ENCODE measurements around the gene GLYATL3.
A peak's percentile ranks its signal among the peaks of the same experiment; 100 is the strongest.

GLYATL3 gene

GRCh38 chr6:49528571-49528970 lies 28.8 kb downstream of the GLYATL3 start:
- H3K4me3 ChIP-seq (ENCODE audit: low read depth, low read length): no peak overlapping the region
- TF ChIP-seq CTCF (IDR thresholded peaks at IDR 0.05; ENCODE audit: insufficient read depth, low read length, missing control alignments): no peak
- CTCF ChIA-PET: interaction anchor here (1.0 kb wide), 1 partner anchor 9 kb away, joined by 3 read pairs; no protein-coding TSS in a partner anchor
- POLR2A ChIA-PET: no interaction called here
- DNase-seq (ENCODE audit: low read depth, low spot score): no peak

- ChIA-PET CTCF (interaction anchor here (1.6 to 3.6 kb wide), 5 partner anchors 12 to 320 kb away, joined by 4 to 70 read pairs (median 29); no protein-coding TSS in a partner anchor), POLR2A (no interaction called here)
- no peak overlapping the region for H3K4me3 ChIP-seq (ENCODE audit: low read depth, low read length)
- TF ChIP-seq CTCF (IDR thresholded peaks at IDR 0.05; ENCODE audit: insufficient read depth, low read length, missing control alignments): no peak
- DNase-seq (ENCODE audit: low read depth, low spot score): no peak
Observed at GRCh38 chr6:49530141-49530776, 30.5 kb downstream of the GLYATL3 start.

GRCh38 chr6:49531774-49532569 lies 32.2 kb downstream of the GLYATL3 start:
- H3K4me3 ChIP-seq (ENCODE audit: low read depth, low read length): no peak overlapping the region
- ChIA-PET CTCF (interaction anchor here (0.6 to 3.6 kb wide), 24 partner anchors 9 to 351 kb away, joined by 3 to 70 read pairs (median 6); partner anchors contain the start of gene C6orf141), POLR2A (no interaction called here)
- TF ChIP-seq CTCF (IDR thresholded peaks at IDR 0.05; ENCODE audit: insufficient read depth, low read length, missing control alignments): peak; percentile 63
- DNase-seq (ENCODE audit: low read depth, low spot score): no peak

GRCh38 chr6:49535795-49536194 lies 36.1 kb downstream of the GLYATL3 start:
- TF ChIP-seq CTCF (IDR thresholded peaks at IDR 0.05; ENCODE audit: insufficient read depth, low read length, missing control alignments): no peak
- CTCF ChIA-PET: interaction anchor here (1.0 to 1.9 kb wide), 5 partner anchors 10 to 314 kb away, joined by 3 to 14 read pairs (median 5); no protein-coding TSS in a partner anchor
- POLR2A ChIA-PET: no interaction called here
- no peak for DNase-seq (ENCODE audit: low read depth, low spot score)
- no peak overlapping the region for H3K4me3 ChIP-seq (ENCODE audit: low read depth, low read length)

GRCh38 chr6:49539102-49539501 lies 39.4 kb downstream of the GLYATL3 start:
- no peak for DNase-seq (ENCODE audit: low read depth, low spot score)
- CTCF ChIA-PET: no interaction called here

More at GRCh38 chr6:49539102-49539501, 39.4 kb downstream of the GLYATL3 start:
- TF ChIP-seq CTCF (IDR thresholded peaks at IDR 0.05; ENCODE audit: insufficient read depth, low read length, missing control alignments): no peak
- POLR2A ChIA-PET: no interaction called here
- H3K4me3 ChIP-seq (ENCODE audit: low read depth, low read length): no peak overlapping the region

Data from AG04449 (cell line).